Sigmoid colon (tissue), 7 donors: ENCODE data around the gene CSKMT. TPM values are rescaled to one million over a fixed set of nuclear protein-coding genes. Genes with fewer than 3 reads are reported as not detected.
"Not testable (repeated sequence)": the region's sequence is repeated elsewhere in the genome, so short reads cannot be mapped to it uniquely, and the experiment has no call there.

Experiments
- DNase-seq: peaks from one replicate; pipeline ENCODE4 v3.0.0-alpha.2; 2019
- H3K27ac ChIP-seq, 4 donors: fragments of 200-600 bp; sonication (generic); one replicate each; pipeline ENCODE4 v1.5.1; 2016 to 2019; ENCODE audit warnings: mild to moderate bottlenecking in 1 of 4
- H3K27me3 ChIP-seq, 3 donors: fragments of 200-600 bp; sonication (generic); one replicate each; pipeline ENCODE4 v1.5.1; 2019; ENCODE audit warnings: mild to moderate bottlenecking in 1 of 3
- H3K36me3 ChIP-seq, 4 donors: fragments of 200-600 bp; sonication (generic); one replicate each; pipeline ENCODE4 v1.5.1; 2016 to 2019
- H3K4me1 ChIP-seq, 4 donors: fragments of 200-600 bp; sonication (generic); one replicate each; pipeline ENCODE4 v1.5.1; 2017 to 2019
- H3K4me3 ChIP-seq, 4 donors: fragments of 200-600 bp; sonication (generic); one replicate each; pipeline ENCODE4 v1.5.1; 2017 to 2019; ENCODE audit warnings: mild to moderate bottlenecking in 2 of 4, moderate library complexity in 1 of 4
- H3K9me3 ChIP-seq, 4 donors: fragments of 200-600 bp in 3 of 4; sonication (generic) in 3 of 4; one replicate each; pipeline versions ENCODE4 v1.5.1 to v1.6.1; 2013 to 2019
- CTCF ChIP-seq, 4 experiments: fragments of 450-650 bp in 3 of 4; fragments of 200-600 bp in 1 of 4; IDR thresholded peaks; one replicate each; pipeline ENCODE4 v1.5.1; 2016 to 2019; ENCODE audit warnings: antibody characterized with exemption in 4 of 4, mild to moderate bottlenecking in 3 of 4, moderate library complexity in 2 of 4
- EP300 ChIP-seq, 4 donors: sonication (generic); formaldehyde crosslinking; IDR thresholded peaks; one replicate each; pipeline ENCODE4 v1.6.1; 2017; ENCODE audit warnings: antibody characterized with exemption in 4 of 4
- POLR2A ChIP-seq, 2 donors: fragments of 450-650 bp; IDR thresholded peaks; one replicate each; pipeline ENCODE4 v1.6.1; 2016; ENCODE audit warnings: antibody characterized with exemption in 2 of 2, mild to moderate bottlenecking in 2 of 2, moderate library complexity in 2 of 2
- POLR2AphosphoS5 ChIP-seq, 4 donors: sonication (generic); formaldehyde crosslinking; IDR thresholded peaks; one replicate each; pipeline ENCODE4 v1.6.1; 2017; ENCODE audit warnings: antibody characterized with exemption in 4 of 4
- WGBS, 2 donors: extraction: QIAGEN DNeasy Blood & Tissue Kit; methylation state at CpG; one replicate each; pipeline ENCODE4 v1.1.7; 2013; 5-methylcytosine and 5-hydroxymethylcytosine counted together
- intact Hi-C: fragments of 100-400 bp; cut with DNase I; formaldehyde crosslinking; loops from one replicate; pipeline ENCODE4 v1.15.1; 2023
- polyA plus RNA-seq, 3 donors: library from polyadenylated mRNA; stranded (reverse); fragments of 200-250 nt; gene quantifications; one replicate each; pipeline ENCODE4 v1.2.3, GENCODE V29; 2013
- total RNA-seq, 4 donors: library from RNA; depleted of rRNA; stranded (reverse); fragments of >200 nt; gene quantifications; one replicate each; pipeline ENCODE4 v1.1.0, GENCODE V29; 2016
- donor health status: healthy with polysubstance abuse.
- donor health status: Bipolar disorder and iron deficiency.
- donor health status: healthy.

Gene CSKMT
- total and polyA plus RNA-seq, 7 donors = 1.2 to 19.4 (median 4.2) TPM

DNA sequence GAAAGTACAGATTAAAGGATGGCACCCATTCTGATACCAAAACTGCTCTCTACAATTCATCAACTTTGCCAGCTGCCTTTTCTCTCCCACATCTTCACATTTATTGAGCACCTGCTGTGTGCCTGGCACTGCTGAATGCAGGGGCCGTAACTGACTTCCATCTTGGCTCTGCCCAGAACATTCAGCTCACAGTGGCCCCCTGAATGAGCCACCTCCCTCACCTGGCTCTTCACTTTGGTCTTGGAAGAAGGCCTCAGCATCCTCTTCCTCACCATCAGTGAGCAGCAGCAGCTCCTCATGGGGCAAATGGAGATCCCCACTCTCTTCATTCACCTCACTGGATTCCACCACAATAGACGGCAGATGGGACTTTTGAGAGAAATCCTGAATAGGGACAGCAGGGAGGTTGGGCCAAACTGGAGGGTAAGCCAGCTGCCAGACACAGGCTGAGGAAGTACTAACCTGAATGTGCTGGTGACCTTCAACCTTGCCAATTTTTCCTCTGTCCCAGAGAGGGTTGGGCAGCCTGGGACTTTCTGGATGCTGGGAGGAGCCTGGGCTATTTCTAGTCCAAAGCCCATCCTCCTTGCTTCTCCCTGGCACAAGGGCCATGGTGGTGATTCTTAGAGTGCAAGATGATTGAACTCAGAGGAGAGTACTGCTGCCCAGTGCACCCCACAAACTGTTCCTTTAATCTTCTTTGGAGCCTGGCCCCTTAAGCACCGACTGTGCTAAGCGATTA, 4.5 kb downstream of the CSKMT start:
- intact Hi-C loops = loop anchor here (5.0 kb wide), 2 partner anchors 38 to 57 kb away; partner anchors contain the start of genes BSCL2, EML3, GNG3 and ROM1
- peaks cover 0 to 52% (median 49%) of the 10 kb centered on the region in 4 donors for H3K4me1 ChIP-seq
- DNase-seq = no peak
- H3K27me3 ChIP-seq = no peaks in the 10 kb centered on the region
- H3K4me3 ChIP-seq = no peak overlapping the region
- 54 to 77% methylated on average over 4 of the region's 4 CpGs for WGBS, 2 donors
- H3K9me3 ChIP-seq = no peaks in the 10 kb centered on the region
- no peak for TF ChIP-seq CTCF (IDR thresholded peaks at IDR 0.05)
- H3K27ac ChIP-seq = no peak overlapping the region
- H3K36me3 ChIP-seq = peaks cover 0 to 22% (median 0%) of the 10 kb centered on the region in 4 donors

GRCh38 chr11:62671236-62671607, 6.1 kb downstream of the CSKMT start:
- Histone ChIP-seq H3K4me1 (peaks cover 0 to 46% (median 44%) of the 10 kb centered on the region in 4 donors), H3K36me3 (peaks cover 0 to 34% (median 2%) of the 10 kb centered on the region in 4 donors), H3K27ac (peak overlapping the region; percentile 82 to 91 (median 88)), H3K27me3 (no peaks in the 10 kb centered on the region), H3K9me3 (no peaks in the 10 kb centered on the region), H3K4me3 (peak overlapping the region; percentile 57 to 87 (median 74))
- no peak for TF ChIP-seq EP300 (IDR thresholded peaks at IDR 0.05)
- no peak for TF ChIP-seq CTCF (IDR thresholded peaks at IDR 0.05)
- TF ChIP-seq POLR2A (IDR thresholded peaks at IDR 0.05) = no peak
- no peak for TF ChIP-seq POLR2AphosphoS5 (IDR thresholded peaks at IDR 0.05)
- intact Hi-C loops = no loop called here
- 0 to 1% methylated on average over 17 of the region's 17 CpGs for WGBS, 2 donors
- DNase-seq = no peak

DNA sequence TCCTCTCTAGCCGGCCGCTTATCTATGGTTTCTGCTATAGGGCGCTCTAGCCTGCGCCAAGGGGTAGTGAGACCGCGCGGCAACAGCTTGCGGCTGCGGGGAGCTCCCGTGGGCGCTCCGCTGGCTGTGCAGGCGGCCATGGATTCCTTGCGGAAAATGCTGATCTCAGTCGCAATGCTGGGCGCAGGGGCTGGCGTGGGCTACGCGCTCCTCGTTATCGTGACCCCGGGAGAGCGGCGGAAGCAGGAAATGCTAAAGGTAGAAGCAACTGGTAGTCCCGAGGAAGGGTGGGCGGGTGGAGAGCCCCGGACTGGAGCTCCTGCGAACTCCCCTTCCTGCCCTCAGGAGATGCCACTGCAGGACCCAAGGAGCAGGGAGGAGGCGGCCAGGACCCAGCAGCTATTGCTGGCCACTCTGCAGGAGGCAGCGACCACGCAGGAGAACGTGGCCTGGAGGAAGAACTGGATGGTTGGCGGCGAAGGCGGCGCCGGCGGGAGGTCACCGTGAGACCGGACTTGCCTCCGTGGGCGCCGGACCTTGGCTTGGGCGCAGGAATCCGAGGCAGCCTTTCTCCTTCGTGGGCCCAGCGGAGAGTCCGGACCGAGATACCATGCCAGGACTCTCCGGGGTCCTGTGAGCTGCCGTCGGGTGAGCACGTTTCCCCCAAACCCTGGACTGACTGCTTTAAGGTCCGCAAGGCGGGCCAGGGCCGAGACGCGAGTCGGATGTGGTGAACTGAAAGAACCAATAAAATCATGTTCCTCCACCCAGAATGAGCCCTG, 6.7 kb downstream of the CSKMT start, which contains the start of the genes LBHD1 and UQCC3:
Gene LBHD1 (minus strand): TSS at position 660 of the 782 bp plus-strand sequence. CDS start 2,236 bp downstream, outside the sequence.
Gene UQCC3 (plus strand): TSS at position 66 of the 782 bp plus-strand sequence. CDS start 73 bp downstream, at position 139.
- H3K4me1 ChIP-seq = peaks cover 0 to 40% (median 38%) of the 10 kb centered on the region in 4 donors
- TF ChIP-seq CTCF (IDR thresholded peaks at IDR 0.05) = no peak
- peak; percentile 55 to 82 (median 73) for TF ChIP-seq POLR2AphosphoS5 (IDR thresholded peaks at IDR 0.05)
- TF ChIP-seq POLR2A (IDR thresholded peaks at IDR 0.05) = peak; percentile 48 to 57
- no peak for TF ChIP-seq EP300 (IDR thresholded peaks at IDR 0.05)
- WGBS, 2 donors = 0 to 1% methylated on average over 59 of the region's 59 CpGs
- H3K36me3 ChIP-seq = peaks cover 0 to 37% (median 5%) of the 10 kb centered on the region in 4 donors
- peak; percentile 91 for DNase-seq
- H3K27me3 ChIP-seq = no peaks in the 10 kb centered on the region
- H3K9me3 ChIP-seq = no peaks in the 10 kb centered on the region
- H3K4me3 ChIP-seq = peak within 1 kb of the TSS; percentile 57 to 87 (median 74)
- peak within 1 kb of the TSS; percentile 82 to 91 (median 88) for H3K27ac ChIP-seq
- intact Hi-C loops = no loop called here

GRCh38 chr11:62673196-62673525, 8.0 kb downstream of the CSKMT start:
- 59 to 85% methylated on average over 2 of the region's 2 CpGs for WGBS, 2 donors
- no peaks in the 10 kb centered on the region for H3K9me3 ChIP-seq
- TF ChIP-seq EP300 (IDR thresholded peaks at IDR 0.05) = no peak
- TF ChIP-seq POLR2A (IDR thresholded peaks at IDR 0.05) = no peak
- no peak for TF ChIP-seq POLR2AphosphoS5 (IDR thresholded peaks at IDR 0.05)
- TF ChIP-seq CTCF (IDR thresholded peaks at IDR 0.05) = no peak
- intact Hi-C loops = no loop called here
- peak overlapping the region; percentile 82 to 91 (median 88) for H3K27ac ChIP-seq
- DNase-seq = no peak
- H3K36me3 ChIP-seq = peaks cover 0 to 38% (median 10%) of the 10 kb centered on the region in 4 donors
- H3K4me1 ChIP-seq = peaks cover 0 to 38% (median 34%) of the 10 kb centered on the region in 4 donors
- H3K4me3 ChIP-seq = no peak overlapping the region
- no peaks in the 10 kb centered on the region for H3K27me3 ChIP-seq

DNA sequence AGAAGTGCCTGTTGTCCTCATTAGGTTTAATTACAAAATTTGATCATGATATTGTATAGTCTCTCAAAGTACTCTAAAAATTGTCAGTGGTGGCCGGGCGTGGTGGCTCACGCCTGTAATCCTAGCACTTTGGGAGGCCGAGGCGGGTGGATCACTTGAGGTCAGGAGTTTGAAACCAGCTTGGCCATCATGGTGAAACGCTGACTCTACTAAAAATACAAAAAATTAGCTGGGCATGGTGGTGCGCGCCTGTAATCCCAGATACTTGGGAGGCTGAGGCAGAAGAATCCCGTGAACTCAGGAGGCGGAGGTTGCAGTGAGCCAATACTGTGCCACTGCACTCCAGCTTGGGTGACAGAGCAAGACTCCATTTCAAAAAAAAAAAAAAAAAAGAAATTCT, 10.3 kb downstream of the CSKMT start:
- H3K27me3 ChIP-seq, H3K4me3 ChIP-seq, H3K27ac ChIP-seq, intact Hi-C loops, DNase-seq, H3K9me3 ChIP-seq: not testable (repeated sequence)
- 91 to 97% methylated on average over 10 of the region's 10 CpGs for WGBS, 2 donors
- Histone ChIP-seq H3K4me1 (peaks cover 0 to 46% (median 42%) of the 10 kb centered on the region in 4 donors), H3K36me3 (peaks cover 0 to 38% (median 10%) of the 10 kb centered on the region in 4 donors)
